ENCODE results near the gene UMOD. TPM values are rescaled to one million over a fixed set of nuclear protein-coding genes. Genes with fewer than 3 reads are reported as not detected.

The UMOD gene
- total RNA-seq, 2 donors from 2014 or later: 12.7 to 31.3 TPM

GRCh38 chr16:20327444-20328041 lies 25.0 kb downstream of the UMOD start, which contains the start of gene GP2:
GP2 (minus strand) TSS chr16:20327513; CDS start chr16:20326431, 1,082 bp downstream.
- no peaks in the 10 kb centered on the region for H3K9me3 ChIP-seq
- peak in 1 of 3 donors; percentile 83 for TF ChIP-seq POLR2A (IDR thresholded peaks at IDR 0.05)
- peak in 3 of 7 experiments; percentile 27 to 64 (median 58) for TF ChIP-seq CTCF (IDR thresholded peaks at IDR 0.05)
- H3K4me3 ChIP-seq: peak within 1 kb of the TSS; percentile 36 to 66
- peak within 1 kb of the TSS; percentile 94 to 97 (median 96) for H3K27ac ChIP-seq
- peak; percentile 65 for ATAC-seq
- intact Hi-C loops (cut with DNase I): no loop called here
- H3K4me1 ChIP-seq: peaks cover 89% of the 10 kb centered on the region
- peaks cover 9 to 20% of the 10 kb centered on the region in 2 donors for H3K36me3 ChIP-seq (replicated peaks in 1 of 2; ENCODE audit: insufficient read depth in 1 of 2, low read depth in 2 of 2)
- no peaks in the 10 kb centered on the region for H3K27me3 ChIP-seq
- peak; percentile 79 to 91 (median 84) for DNase-seq
- WGBS, 2 donors: 15 to 25% methylated on average over 7 of the region's 7 CpGs

DNA sequence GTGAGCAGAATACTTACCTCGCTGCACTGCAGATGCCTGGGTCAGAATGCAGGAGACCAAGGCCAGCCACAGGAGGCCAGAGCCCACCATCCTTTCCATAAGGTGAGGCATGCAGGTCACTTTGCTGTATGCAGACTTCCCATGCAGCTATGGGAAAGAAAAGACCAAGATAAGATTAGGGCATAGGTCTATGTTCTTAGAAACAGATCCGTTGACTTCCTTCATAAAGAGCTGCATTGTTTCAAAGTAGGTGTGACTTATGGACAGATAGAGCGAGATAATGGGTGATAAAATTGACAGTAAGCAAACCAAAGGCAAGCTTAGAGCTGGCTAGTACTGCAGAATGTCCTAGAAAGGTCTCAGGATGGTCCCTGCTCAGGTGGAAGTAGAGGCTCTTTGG lies 26.2 kb downstream of the UMOD start:
- DNase-seq (no peak), ATAC-seq (no peak)
- Histone ChIP-seq H3K9me3 (no peaks in the 10 kb centered on the region), H3K36me3 (replicated peaks in 1 of 2; ENCODE audit: insufficient read depth in 1 of 2, low read depth in 2 of 2) (peaks cover 11 to 20% of the 10 kb centered on the region in 2 donors), H3K4me1 (peaks cover 89% of the 10 kb centered on the region), H3K27me3 (no peaks in the 10 kb centered on the region), H3K27ac (peak overlapping the region; percentile 94 to 97 (median 96)), H3K4me3 (peak overlapping the region; percentile 45 to 66)
- intact Hi-C loops (cut with DNase I): no loop called here
- 15 to 21% methylated on average over 3 of the region's 3 CpGs for WGBS, 2 donors
- TF ChIP-seq POLR2A (IDR thresholded peaks at IDR 0.05) (peak in 1 of 3 donors; percentile 19), CTCF (IDR thresholded peaks at IDR 0.05) (no peak)

GRCh38 chr16:20325005-20325404 lies 27.5 kb downstream of the UMOD start:
- Histone ChIP-seq H3K9me3 (no peaks in the 10 kb centered on the region), H3K4me3 (peak overlapping the region; percentile 22 to 66), H3K36me3 (replicated peaks in 1 of 2; ENCODE audit: insufficient read depth in 1 of 2, low read depth in 2 of 2) (peaks cover 11 to 20% of the 10 kb centered on the region in 2 donors), H3K27me3 (no peaks in the 10 kb centered on the region), H3K4me1 (peaks cover 88% of the 10 kb centered on the region), H3K27ac (peak overlapping the region; percentile 94 to 97 (median 96))
- TF ChIP-seq CTCF (IDR thresholded peaks at IDR 0.05) (no peak), POLR2A (IDR thresholded peaks at IDR 0.05) (no peak)
- 26 to 32% methylated on average over 3 of the region's 3 CpGs for WGBS, 2 donors
- ATAC-seq (no peak), DNase-seq (peak in 3 of 4 donors; percentile 44 to 72 (median 63))
- intact Hi-C loops (cut with DNase I): no loop called here

- Histone ChIP-seq H3K9me3 (no peaks in the 10 kb centered on the region), H3K27me3 (no peaks in the 10 kb centered on the region), H3K4me1 (peaks cover 87% of the 10 kb centered on the region), H3K27ac (peak overlapping the region; percentile 94 to 97 (median 96)), H3K4me3 (peak overlapping the region; percentile 22 to 66), H3K36me3 (replicated peaks in 1 of 2; ENCODE audit: insufficient read depth in 1 of 2, low read depth in 2 of 2) (peaks cover 19 to 27% of the 10 kb centered on the region in 2 donors)
- DNase-seq (peak in 3 of 4 donors; percentile 67 to 75 (median 68)), ATAC-seq (peak; percentile 1)
- no peak for TF ChIP-seq CTCF (IDR thresholded peaks at IDR 0.05)
- TF ChIP-seq POLR2A (IDR thresholded peaks at IDR 0.05): peak in 1 of 3 donors; percentile 63
- intact Hi-C loops (cut with DNase I): no loop called here
- WGBS, 2 donors: 25 to 44% methylated on average over 7 to 9 of the region's 9 CpGs
Observed at GRCh38 chr16:20323591-20324117, 28.9 kb downstream of the UMOD start.
